HEK293 (cell line): ENCODE data around the gene CCDC24.

ENCODE experiments used
- EGR2 ChIP-seq: fragments of 450-650 bp; formaldehyde crosslinking; IDR thresholded peaks from 2 replicates; pipeline ENCODE4 v1.5.1; 2016; ENCODE audit warnings: low read depth, missing biosample characterization, missing genetic modification characterization
- GLI2 ChIP-seq: fragments of 450-650 bp; formaldehyde crosslinking; IDR thresholded peaks from 2 replicates; pipeline ENCODE4; 2017; ENCODE audit warnings: missing biosample characterization, missing genetic modification characterization, low read depth, borderline replicate concordance
- SCRT2 ChIP-seq: fragments of 450-650 bp; formaldehyde crosslinking; IDR thresholded peaks from 2 replicates; pipeline ENCODE4 v1.5.1; 2016; ENCODE audit warnings: missing biosample characterization, missing genetic modification characterization
- SP7 ChIP-seq: fragments of 450-650 bp; formaldehyde crosslinking; IDR thresholded peaks from 2 replicates; pipeline ENCODE4 v1.5.1; 2016; ENCODE audit warnings: missing biosample characterization, missing genetic modification characterization
- ZBTB21 ChIP-seq: fragments of 450-650 bp; formaldehyde crosslinking; IDR thresholded peaks from 2 replicates; pipeline ENCODE4 v1.5.1; 2017; ENCODE audit warnings: missing biosample characterization, missing genetic modification characterization
- ZEB2 ChIP-seq: fragments of 450-650 bp; formaldehyde crosslinking; IDR thresholded peaks from 2 replicates; pipeline ENCODE4 v1.5.1; 2016; ENCODE audit warnings: missing biosample characterization, missing genetic modification characterization
- ZFHX2 ChIP-seq: fragments of 450-650 bp; formaldehyde crosslinking; conservative IDR thresholded peaks from 2 replicates; pipeline ENCODE4 v1.5.1; 2016; ENCODE audit warnings: missing biosample characterization, missing genetic modification characterization
- ZFP41 ChIP-seq: fragments of 450-650 bp; formaldehyde crosslinking; IDR thresholded peaks from 2 replicates; pipeline ENCODE4 v1.5.1; 2016; ENCODE audit warnings: missing biosample characterization, missing genetic modification characterization, borderline replicate concordance
- ZFP69B ChIP-seq: fragments of 450-650 bp; formaldehyde crosslinking; IDR thresholded peaks from 2 replicates; pipeline ENCODE4 v1.5.1; 2016; ENCODE audit warnings: missing biosample characterization, missing genetic modification characterization
- ZNF202 ChIP-seq: fragments of 450-650 bp; formaldehyde crosslinking; IDR thresholded peaks from 2 replicates; pipeline ENCODE4 v1.5.1; 2016; ENCODE audit warnings: missing biosample characterization, missing genetic modification characterization, borderline replicate concordance
- ZNF274 ChIP-seq, 2 experiments: fragments of 200-500 bp in 1 of 2; fragments of 450-650 bp in 1 of 2; sonication (Bioruptor generic) in 1 of 2; formaldehyde crosslinking in 1 of 2; IDR thresholded peaks; 2 replicates each; pipeline versions ENCODE4 v1.5.1 to v1.6.1; 2014 to 2016; ENCODE audit warnings: borderline replicate concordance in 1 of 2, inconsistent platforms in 1 of 2, low read length in 1 of 2, missing biosample characterization in 1 of 2, missing genetic modification characterization in 1 of 2
- ZNF324 ChIP-seq: fragments of 450-650 bp; formaldehyde crosslinking; IDR thresholded peaks from 2 replicates; pipeline ENCODE4 v1.5.1; 2016; ENCODE audit warnings: missing biosample characterization, missing genetic modification characterization
- ZNF366 ChIP-seq: fragments of 450-650 bp; formaldehyde crosslinking; conservative IDR thresholded peaks from 2 replicates; pipeline ENCODE4 v1.5.1; 2016; ENCODE audit warnings: missing biosample characterization, missing genetic modification characterization
- ZNF394 ChIP-seq: fragments of 450-650 bp; formaldehyde crosslinking; IDR thresholded peaks from 2 replicates; pipeline ENCODE4 v1.5.1; 2016; ENCODE audit warnings: missing biosample characterization, missing genetic modification characterization, mild to moderate bottlenecking, moderate library complexity, borderline replicate concordance
- ZNF426 ChIP-seq: fragments of 450-650 bp; formaldehyde crosslinking; IDR thresholded peaks from 2 replicates; pipeline ENCODE4 v1.5.1; 2017; ENCODE audit warnings: missing biosample characterization, missing genetic modification characterization, mild to moderate bottlenecking, inconsistent platforms, moderate library complexity
- ZNF501 ChIP-seq: fragments of 450-650 bp; formaldehyde crosslinking; IDR thresholded peaks from 2 replicates; pipeline ENCODE4 v1.5.1; 2016; ENCODE audit warnings: missing biosample characterization, missing genetic modification characterization
- ZNF529 ChIP-seq: fragments of 450-650 bp; formaldehyde crosslinking; IDR thresholded peaks from 2 replicates; pipeline ENCODE4 v1.5.1; 2017; ENCODE audit warnings: missing genetic modification characterization, missing biosample characterization; ENCODE audit not compliant: insufficient replicate concordance
- ZNF530 ChIP-seq: fragments of 450-650 bp; formaldehyde crosslinking; IDR thresholded peaks from 2 replicates; pipeline ENCODE4 v1.5.1; 2016; ENCODE audit warnings: low read depth, missing biosample characterization, missing genetic modification characterization
- ZNF558 ChIP-seq: fragments of 450-650 bp; formaldehyde crosslinking; IDR thresholded peaks from 2 replicates; pipeline ENCODE4 v1.5.1; 2016; ENCODE audit warnings: missing biosample characterization, missing genetic modification characterization
- ZNF677 ChIP-seq: fragments of 450-650 bp; IDR thresholded peaks from 2 replicates; pipeline ENCODE4 v1.5.0; 2018; ENCODE audit warnings: missing biosample characterization, mild to moderate bottlenecking, missing genetic modification characterization, moderate library complexity
- ZNF791 ChIP-seq: fragments of 450-650 bp; formaldehyde crosslinking; IDR thresholded peaks from 2 replicates; pipeline ENCODE4 v1.5.1; 2016; ENCODE audit warnings: missing biosample characterization, missing genetic modification characterization
- TF ChIP-seq, protein P1 (sequence below): fragments of 450-650 bp; formaldehyde crosslinking; IDR thresholded peaks from 2 replicates; pipeline ENCODE4 v1.5.1; 2017; ENCODE audit warnings: missing biosample characterization, missing genetic modification characterization
- TF ChIP-seq, protein P2 (sequence below): fragments of 450-650 bp; formaldehyde crosslinking; IDR thresholded peaks from 2 replicates; pipeline ENCODE4 v1.5.1; 2016; ENCODE audit warnings: missing biosample characterization, missing genetic modification characterization
- TF ChIP-seq, protein P3 (sequence below): fragments of 450-650 bp; formaldehyde crosslinking; IDR thresholded peaks from 2 replicates; pipeline ENCODE4 v1.5.1; 2016; ENCODE audit warnings: missing biosample characterization, missing genetic modification characterization
- TF ChIP-seq, protein P4 (sequence below): fragments of 450-650 bp; formaldehyde crosslinking; IDR thresholded peaks from 2 replicates; pipeline ENCODE4 v1.5.1; 2016; ENCODE audit warnings: missing biosample characterization, missing genetic modification characterization, borderline replicate concordance
- TF ChIP-seq, protein P5 (sequence below): fragments of 450-650 bp; formaldehyde crosslinking; IDR thresholded peaks from 2 replicates; pipeline ENCODE4 v1.5.1; 2016; ENCODE audit warnings: missing biosample characterization, missing genetic modification characterization

CCDC24 gene

DNA sequence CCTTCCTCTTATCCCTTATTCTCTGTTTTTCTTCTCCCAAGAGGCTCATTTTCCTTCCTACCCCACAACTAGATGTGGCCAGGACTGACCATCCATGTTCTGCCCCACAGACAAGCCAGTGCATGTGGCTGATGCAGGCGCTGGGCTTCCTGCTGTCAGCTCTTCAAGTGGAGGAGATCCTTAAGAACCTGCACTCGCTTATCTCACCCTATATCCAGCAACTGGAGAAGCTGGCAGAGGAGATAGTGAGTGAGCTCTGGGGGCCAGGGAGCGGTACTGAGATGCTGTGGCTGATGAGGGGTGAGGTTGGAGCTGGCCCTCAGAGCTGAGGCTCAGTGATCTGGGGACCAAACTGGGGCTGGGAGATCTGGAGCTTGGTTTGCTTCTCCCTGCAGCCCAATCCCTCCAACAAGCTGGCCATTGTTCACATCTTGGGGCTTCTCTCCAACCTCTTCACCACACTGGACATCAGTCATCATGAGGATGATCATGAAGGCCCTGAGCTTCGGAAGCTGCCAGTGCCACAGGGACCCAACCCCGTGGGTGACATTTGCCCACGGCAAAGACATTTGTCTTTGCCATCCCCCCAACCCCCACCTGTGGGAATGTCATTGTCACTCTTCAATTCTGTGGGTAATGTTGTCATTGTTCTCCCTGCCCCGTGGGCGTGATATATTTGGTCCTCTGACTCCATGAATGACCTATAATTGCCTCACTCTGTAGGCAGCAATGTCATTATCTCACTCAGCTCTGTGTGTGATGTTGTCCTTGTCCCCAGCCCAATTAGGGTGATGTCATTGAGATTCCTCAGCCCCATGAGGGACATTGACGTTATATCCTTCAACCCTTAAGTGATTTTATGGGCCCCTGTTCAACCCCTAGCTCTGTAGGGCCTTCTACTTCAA is 32.8 kb upstream of the CCDC24 start (continued):
- peak; percentile 56; the same call in 1 of the 2 replicates for TF ChIP-seq ZNF324
- TF ChIP-seq, protein P1, sequence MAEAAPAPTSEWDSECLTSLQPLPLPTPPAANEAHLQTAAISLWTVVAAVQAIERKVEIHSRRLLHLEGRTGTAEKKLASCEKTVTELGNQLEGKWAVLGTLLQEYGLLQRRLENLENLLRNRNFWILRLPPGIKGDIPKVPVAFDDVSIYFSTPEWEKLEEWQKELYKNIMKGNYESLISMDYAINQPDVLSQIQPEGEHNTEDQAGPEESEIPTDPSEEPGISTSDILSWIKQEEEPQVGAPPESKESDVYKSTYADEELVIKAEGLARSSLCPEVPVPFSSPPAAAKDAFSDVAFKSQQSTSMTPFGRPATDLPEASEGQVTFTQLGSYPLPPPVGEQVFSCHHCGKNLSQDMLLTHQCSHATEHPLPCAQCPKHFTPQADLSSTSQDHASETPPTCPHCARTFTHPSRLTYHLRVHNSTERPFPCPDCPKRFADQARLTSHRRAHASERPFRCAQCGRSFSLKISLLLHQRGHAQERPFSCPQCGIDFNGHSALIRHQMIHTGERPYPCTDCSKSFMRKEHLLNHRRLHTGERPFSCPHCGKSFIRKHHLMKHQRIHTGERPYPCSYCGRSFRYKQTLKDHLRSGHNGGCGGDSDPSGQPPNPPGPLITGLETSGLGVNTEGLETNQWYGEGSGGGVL (tag by site-specific recombination), result peak; percentile 45; the same call in 1 of the 2 replicates
- TF ChIP-seq GLI2 (tag by site-specific recombination), result peak; percentile 44; the same call in 1 of the 2 replicates
- no peak for TF ChIP-seq ZNF501 (tag by site-specific recombination)
- TF ChIP-seq ZFHX2, result peak; percentile 99
- TF ChIP-seq, protein P2, sequence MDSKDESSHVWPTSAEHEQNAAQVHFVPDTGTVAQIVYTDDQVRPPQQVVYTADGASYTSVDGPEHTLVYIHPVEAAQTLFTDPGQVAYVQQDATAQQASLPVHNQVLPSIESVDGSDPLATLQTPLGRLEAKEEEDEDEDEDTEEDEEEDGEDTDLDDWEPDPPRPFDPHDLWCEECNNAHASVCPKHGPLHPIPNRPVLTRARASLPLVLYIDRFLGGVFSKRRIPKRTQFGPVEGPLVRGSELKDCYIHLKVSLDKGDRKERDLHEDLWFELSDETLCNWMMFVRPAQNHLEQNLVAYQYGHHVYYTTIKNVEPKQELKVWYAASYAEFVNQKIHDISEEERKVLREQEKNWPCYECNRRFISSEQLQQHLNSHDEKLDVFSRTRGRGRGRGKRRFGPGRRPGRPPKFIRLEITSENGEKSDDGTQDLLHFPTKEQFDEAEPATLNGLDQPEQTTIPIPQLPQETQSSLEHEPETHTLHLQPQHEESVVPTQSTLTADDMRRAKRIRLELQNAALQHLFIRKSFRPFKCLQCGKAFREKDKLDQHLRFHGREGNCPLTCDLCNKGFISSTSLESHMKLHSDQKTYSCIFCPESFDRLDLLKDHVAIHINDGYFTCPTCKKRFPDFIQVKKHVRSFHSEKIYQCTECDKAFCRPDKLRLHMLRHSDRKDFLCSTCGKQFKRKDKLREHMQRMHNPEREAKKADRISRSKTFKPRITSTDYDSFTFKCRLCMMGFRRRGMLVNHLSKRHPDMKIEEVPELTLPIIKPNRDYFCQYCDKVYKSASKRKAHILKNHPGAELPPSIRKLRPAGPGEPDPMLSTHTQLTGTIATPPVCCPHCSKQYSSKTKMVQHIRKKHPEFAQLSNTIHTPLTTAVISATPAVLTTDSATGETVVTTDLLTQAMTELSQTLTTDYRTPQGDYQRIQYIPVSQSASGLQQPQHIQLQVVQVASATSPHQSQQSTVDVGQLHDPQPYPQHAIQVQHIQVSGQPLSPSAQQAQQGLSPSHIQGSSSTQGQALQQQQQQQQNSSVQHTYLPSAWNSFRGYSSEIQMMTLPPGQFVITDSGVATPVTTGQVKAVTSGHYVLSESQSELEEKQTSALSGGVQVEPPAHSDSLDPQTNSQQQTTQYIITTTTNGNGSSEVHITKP (tag by site-specific recombination), result no peak
- TF ChIP-seq EGR2 (tag by site-specific recombination), result peak; percentile 98
- TF ChIP-seq, protein P3, sequence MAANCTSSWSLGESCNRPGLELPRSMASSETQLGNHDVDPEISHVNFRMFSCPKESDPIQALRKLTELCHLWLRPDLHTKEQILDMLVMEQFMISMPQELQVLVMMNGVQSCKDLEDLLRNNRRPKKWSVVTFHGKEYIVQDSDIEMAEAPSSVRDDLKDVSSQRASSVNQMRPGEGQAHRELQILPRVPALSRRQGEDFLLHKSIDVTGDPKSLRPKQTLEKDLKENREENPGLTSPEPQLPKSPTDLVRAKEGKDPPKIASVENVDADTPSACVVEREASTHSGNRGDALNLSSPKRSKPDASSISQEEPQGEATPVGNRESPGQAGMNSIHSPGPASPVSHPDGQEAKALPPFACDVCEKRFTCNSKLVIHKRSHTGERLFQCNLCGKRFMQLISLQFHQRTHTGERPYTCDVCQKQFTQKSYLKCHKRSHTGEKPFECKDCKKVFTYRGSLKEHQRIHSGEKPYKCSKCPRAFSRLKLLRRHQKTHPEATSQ, result no peak
- TF ChIP-seq ZNF366, result peak; percentile 68
- TF ChIP-seq ZEB2 (tag by site-specific recombination), result peak; percentile 87
- peak; percentile 45; the same call in 1 of the 2 replicates for TF ChIP-seq ZFP69B
- peak; percentile 76 for TF ChIP-seq ZNF558 (tag by site-specific recombination)
- TF ChIP-seq ZNF791 (tag by site-specific recombination), result no peak
- peak; percentile 81 for TF ChIP-seq SP7
- 0 out of 2 replicates have a peak, but pooled peaks have one; percentile 17 for TF ChIP-seq ZNF394 (tag by site-specific recombination)
- TF ChIP-seq ZNF202, result no peak
- no peak for TF ChIP-seq ZNF677
- no peak for TF ChIP-seq ZNF530
- TF ChIP-seq ZNF274 (IDR thresholded peaks at IDR 0.05; ENCODE audit: low read length), result no peak
- TF ChIP-seq ZNF274 (tag by site-specific recombination; IDR thresholded peaks at IDR 0.05; ENCODE audit: borderline replicate concordance), result no peak
- TF ChIP-seq, protein P4, sequence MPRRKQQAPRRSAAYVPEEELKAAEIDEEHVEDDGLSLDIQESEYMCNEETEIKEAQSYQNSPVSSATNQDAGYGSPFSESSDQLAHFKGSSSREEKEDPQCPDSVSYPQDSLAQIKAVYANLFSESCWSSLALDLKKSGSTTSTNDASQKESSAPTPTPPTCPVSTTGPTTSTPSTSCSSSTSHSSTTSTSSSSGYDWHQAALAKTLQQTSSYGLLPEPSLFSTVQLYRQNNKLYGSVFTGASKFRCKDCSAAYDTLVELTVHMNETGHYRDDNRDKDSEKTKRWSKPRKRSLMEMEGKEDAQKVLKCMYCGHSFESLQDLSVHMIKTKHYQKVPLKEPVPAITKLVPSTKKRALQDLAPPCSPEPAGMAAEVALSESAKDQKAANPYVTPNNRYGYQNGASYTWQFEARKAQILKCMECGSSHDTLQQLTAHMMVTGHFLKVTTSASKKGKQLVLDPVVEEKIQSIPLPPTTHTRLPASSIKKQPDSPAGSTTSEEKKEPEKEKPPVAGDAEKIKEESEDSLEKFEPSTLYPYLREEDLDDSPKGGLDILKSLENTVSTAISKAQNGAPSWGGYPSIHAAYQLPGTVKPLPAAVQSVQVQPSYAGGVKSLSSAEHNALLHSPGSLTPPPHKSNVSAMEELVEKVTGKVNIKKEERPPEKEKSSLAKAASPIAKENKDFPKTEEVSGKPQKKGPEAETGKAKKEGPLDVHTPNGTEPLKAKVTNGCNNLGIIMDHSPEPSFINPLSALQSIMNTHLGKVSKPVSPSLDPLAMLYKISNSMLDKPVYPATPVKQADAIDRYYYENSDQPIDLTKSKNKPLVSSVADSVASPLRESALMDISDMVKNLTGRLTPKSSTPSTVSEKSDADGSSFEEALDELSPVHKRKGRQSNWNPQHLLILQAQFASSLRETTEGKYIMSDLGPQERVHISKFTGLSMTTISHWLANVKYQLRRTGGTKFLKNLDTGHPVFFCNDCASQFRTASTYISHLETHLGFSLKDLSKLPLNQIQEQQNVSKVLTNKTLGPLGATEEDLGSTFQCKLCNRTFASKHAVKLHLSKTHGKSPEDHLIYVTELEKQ (tag by site-specific recombination), result 0 out of 2 replicates have a peak, but pooled peaks have one; percentile 27
- TF ChIP-seq SCRT2 (tag by site-specific recombination), result peak; percentile 96
- TF ChIP-seq ZFP41, result no peak
- TF ChIP-seq ZBTB21 (tag by site-specific recombination), result peak; percentile 95
- TF ChIP-seq ZNF426 (tag by site-specific recombination), result no peak
- TF ChIP-seq, protein P5, sequence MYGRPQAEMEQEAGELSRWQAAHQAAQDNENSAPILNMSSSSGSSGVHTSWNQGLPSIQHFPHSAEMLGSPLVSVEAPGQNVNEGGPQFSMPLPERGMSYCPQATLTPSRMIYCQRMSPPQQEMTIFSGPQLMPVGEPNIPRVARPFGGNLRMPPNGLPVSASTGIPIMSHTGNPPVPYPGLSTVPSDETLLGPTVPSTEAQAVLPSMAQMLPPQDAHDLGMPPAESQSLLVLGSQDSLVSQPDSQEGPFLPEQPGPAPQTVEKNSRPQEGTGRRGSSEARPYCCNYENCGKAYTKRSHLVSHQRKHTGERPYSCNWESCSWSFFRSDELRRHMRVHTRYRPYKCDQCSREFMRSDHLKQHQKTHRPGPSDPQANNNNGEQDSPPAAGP (tag by site-specific recombination), result peak; percentile 55; the same call in 1 of the 2 replicates
- no peak for TF ChIP-seq ZNF529 (tag by site-specific recombination)
